ENCODE results near the gene CHAC1.

Gene CHAC1

GRCh38 chr15:40991355-40991754 lies 38.1 kb downstream of the CHAC1 start:
- H3K36me3 Mint-ChIP-seq (ENCODE audit: low read depth): peaks cover 85% of the 10 kb centered on the region
- peaks cover 19% of the 10 kb centered on the region for H3K4me1 Mint-ChIP-seq (ENCODE audit: low read depth)
- no peak for DNase-seq
- H3K27me3 Mint-ChIP-seq: no peaks in the 10 kb centered on the region
- peak overlapping the region; percentile 73 for H3K27ac Mint-ChIP-seq
- H3K4me3 Mint-ChIP-seq: no peak overlapping the region
- no peaks in the 10 kb centered on the region for H3K9me3 Mint-ChIP-seq

GRCh38 chr15:40992241-40992741 lies 39.0 kb downstream of the CHAC1 start:
- Mint-ChIP-seq H3K27ac (no peak overlapping the region), H3K9me3 (no peaks in the 10 kb centered on the region), H3K27me3 (no peaks in the 10 kb centered on the region), H3K4me1 (ENCODE audit: low read depth) (peaks cover 19% of the 10 kb centered on the region), H3K36me3 (ENCODE audit: low read depth) (peaks cover 85% of the 10 kb centered on the region), H3K4me3 (no peak overlapping the region)
- DNase-seq: no peak

GRCh38 chr15:40992825-40993224 lies 39.6 kb downstream of the CHAC1 start:
- H3K9me3 Mint-ChIP-seq: no peaks in the 10 kb centered on the region
- peaks cover 19% of the 10 kb centered on the region for H3K4me1 Mint-ChIP-seq (ENCODE audit: low read depth)
- H3K36me3 Mint-ChIP-seq (ENCODE audit: low read depth): peaks cover 84% of the 10 kb centered on the region
- no peak for DNase-seq
- H3K27ac Mint-ChIP-seq: no peak overlapping the region
- H3K4me3 Mint-ChIP-seq: no peak overlapping the region
- H3K27me3 Mint-ChIP-seq: no peaks in the 10 kb centered on the region

GRCh38 chr15:40995656-40996055 lies 42.4 kb downstream of the CHAC1 start:
- no peaks in the 10 kb centered on the region for H3K9me3 Mint-ChIP-seq
- no peak for DNase-seq
- H3K27me3 Mint-ChIP-seq: no peaks in the 10 kb centered on the region
- H3K27ac Mint-ChIP-seq: peak overlapping the region; percentile 10
- H3K4me1 Mint-ChIP-seq (ENCODE audit: low read depth): peaks cover 9% of the 10 kb centered on the region
- H3K4me3 Mint-ChIP-seq: no peak overlapping the region
- peaks cover 84% of the 10 kb centered on the region for H3K36me3 Mint-ChIP-seq (ENCODE audit: low read depth)

GRCh38 chr15:40999190-40999589 lies 45.9 kb downstream of the CHAC1 start:
- Mint-ChIP-seq H3K36me3 (ENCODE audit: low read depth) (peaks cover 82% of the 10 kb centered on the region), H3K9me3 (no peaks in the 10 kb centered on the region), H3K4me1 (ENCODE audit: low read depth) (no peaks in the 10 kb centered on the region), H3K27ac (no peak overlapping the region), H3K27me3 (no peaks in the 10 kb centered on the region), H3K4me3 (no peak overlapping the region)
- no peak for DNase-seq

- H3K4me3 Mint-ChIP-seq: no peak overlapping the region
- H3K36me3 Mint-ChIP-seq (ENCODE audit: low read depth): peaks cover 85% of the 10 kb centered on the region
- H3K4me1 Mint-ChIP-seq (ENCODE audit: low read depth): no peaks in the 10 kb centered on the region
- no peak overlapping the region for H3K27ac Mint-ChIP-seq
- DNase-seq: no peak
- H3K9me3 Mint-ChIP-seq: no peaks in the 10 kb centered on the region
- no peaks in the 10 kb centered on the region for H3K27me3 Mint-ChIP-seq
Observed at GRCh38 chr15:41001524-41002214, 48.4 kb downstream of the CHAC1 start.

GRCh38 chr15:41004490-41004889 lies 51.2 kb downstream of the CHAC1 start:
- H3K36me3 Mint-ChIP-seq (ENCODE audit: low read depth): peaks cover 89% of the 10 kb centered on the region
- DNase-seq: no peak
- no peak overlapping the region for H3K27ac Mint-ChIP-seq
- H3K4me3 Mint-ChIP-seq: no peak overlapping the region
- no peaks in the 10 kb centered on the region for H3K9me3 Mint-ChIP-seq
- H3K4me1 Mint-ChIP-seq (ENCODE audit: low read depth): no peaks in the 10 kb centered on the region
- H3K27me3 Mint-ChIP-seq: no peaks in the 10 kb centered on the region
